ENCODE measurements around the gene UBTF. TPM values are rescaled to one million over a fixed set of nuclear protein-coding genes. Genes with fewer than 3 reads are reported as not detected.

UBTF gene
- total RNA-seq, 1 experiment from 2014 or later: 74.3 TPM

GRCh38 chr17:44232061-44232460, 12.6 kb upstream of the UBTF start:
- Histone ChIP-seq H3K4me3 (ENCODE audit: low read depth, low read length) (no peak overlapping the region), H3K36me3 (ENCODE audit: control insufficient read depth, insufficient read depth, low read length) (no peaks in the 10 kb centered on the region), H3K27me3 (replicated peaks; ENCODE audit: control insufficient read depth, insufficient read depth, low read length) (no peaks in the 10 kb centered on the region), H3K9me3 (no peaks in the 10 kb centered on the region), H3K4me1 (no peaks in the 10 kb centered on the region)
- Mint-ChIP-seq H3K27me3 (ENCODE audit: insufficient read depth, unreplicated experiment) (no peaks in the 10 kb centered on the region), H3K27ac (ENCODE audit: unreplicated experiment) (no peak overlapping the region), H3K9me3 (ENCODE audit: unreplicated experiment) (no peaks in the 10 kb centered on the region), H3K4me1 (ENCODE audit: low read depth, unreplicated experiment) (no peaks in the 10 kb centered on the region), H3K36me3 (ENCODE audit: insufficient read depth, unreplicated experiment) (no peaks in the 10 kb centered on the region), H3K4me3 (ENCODE audit: unreplicated experiment) (no peak overlapping the region)
- no TSS peak for BruUV-seq (replicated peaks)
- no peak for DNase-seq
- TF ChIP-seq CTCF (IDR thresholded peaks at IDR 0.05; ENCODE audit: insufficient read depth in 1 of 2, low read depth in 1 of 2, low read length in 1 of 2, severe bottlenecking in 1 of 2, unreplicated experiment in 1 of 2): no peak
- POLR2A ChIA-PET: no interaction called here
- intact Hi-C loops (cut with micrococcal nuclease; ENCODE audit: unreplicated experiment): no loop called here
- CTCF ChIA-PET: no interaction called here

- Mint-ChIP-seq H3K27me3 (ENCODE audit: insufficient read depth, unreplicated experiment) (no peaks in the 10 kb centered on the region), H3K36me3 (ENCODE audit: insufficient read depth, unreplicated experiment) (no peaks in the 10 kb centered on the region), H3K4me3 (ENCODE audit: unreplicated experiment) (no peak overlapping the region), H3K4me1 (ENCODE audit: low read depth, unreplicated experiment) (no peaks in the 10 kb centered on the region), H3K27ac (ENCODE audit: unreplicated experiment) (no peak overlapping the region), H3K9me3 (ENCODE audit: unreplicated experiment) (no peaks in the 10 kb centered on the region)
- BruUV-seq (replicated peaks): no TSS peak
- H3K9me3 ChIP-seq: no peaks in the 10 kb centered on the region
- intact Hi-C loops (cut with micrococcal nuclease; ENCODE audit: unreplicated experiment): no loop called here
- no peaks in the 10 kb centered on the region for H3K4me1 ChIP-seq
- no peak overlapping the region for H3K4me3 ChIP-seq (ENCODE audit: low read depth, low read length)
- CTCF ChIA-PET: no interaction called here
- POLR2A ChIA-PET: no interaction called here
- no peaks in the 10 kb centered on the region for H3K27me3 ChIP-seq (replicated peaks; ENCODE audit: control insufficient read depth, insufficient read depth, low read length)
- no peaks in the 10 kb centered on the region for H3K36me3 ChIP-seq (ENCODE audit: control insufficient read depth, insufficient read depth, low read length)
- no peak for DNase-seq
- TF ChIP-seq CTCF (IDR thresholded peaks at IDR 0.05; ENCODE audit: insufficient read depth in 1 of 2, low read depth in 1 of 2, low read length in 1 of 2, severe bottlenecking in 1 of 2, unreplicated experiment in 1 of 2): no peak
Observed at GRCh38 chr17:44230140-44230539, 10.7 kb upstream of the UBTF start.

GRCh38 chr17:44229090-44229489, 9.6 kb upstream of the UBTF start:
- POLR2A ChIA-PET: no interaction called here
- Mint-ChIP-seq H3K4me3 (ENCODE audit: unreplicated experiment) (no peak overlapping the region), H3K4me1 (ENCODE audit: low read depth, unreplicated experiment) (no peaks in the 10 kb centered on the region), H3K27ac (ENCODE audit: unreplicated experiment) (no peak overlapping the region), H3K36me3 (ENCODE audit: insufficient read depth, unreplicated experiment) (no peaks in the 10 kb centered on the region), H3K27me3 (ENCODE audit: insufficient read depth, unreplicated experiment) (no peaks in the 10 kb centered on the region), H3K9me3 (ENCODE audit: unreplicated experiment) (no peaks in the 10 kb centered on the region)
- no TSS peak for BruUV-seq (replicated peaks)
- intact Hi-C loops (cut with micrococcal nuclease; ENCODE audit: unreplicated experiment): no loop called here
- H3K4me1 ChIP-seq: no peaks in the 10 kb centered on the region
- H3K9me3 ChIP-seq: no peaks in the 10 kb centered on the region
- TF ChIP-seq CTCF (IDR thresholded peaks at IDR 0.05; ENCODE audit: insufficient read depth in 1 of 2, low read depth in 1 of 2, low read length in 1 of 2, severe bottlenecking in 1 of 2, unreplicated experiment in 1 of 2): no peak
- H3K4me3 ChIP-seq (ENCODE audit: low read depth, low read length): no peak overlapping the region
- no peaks in the 10 kb centered on the region for H3K36me3 ChIP-seq (ENCODE audit: control insufficient read depth, insufficient read depth, low read length)
- no peak for DNase-seq
- H3K27me3 ChIP-seq (replicated peaks; ENCODE audit: control insufficient read depth, insufficient read depth, low read length): no peaks in the 10 kb centered on the region
- CTCF ChIA-PET: interaction anchor here (0.6 kb wide), 1 partner anchor 101 kb away, joined by 6 read pairs; no protein-coding TSS in a partner anchor

All from Caco-2 (cell line).